Measurements from ENCODE around the gene POLR2C. TPM values are rescaled to one million over a fixed set of nuclear protein-coding genes. Genes with fewer than 3 reads are reported as not detected.
"Not testable (repeated sequence)": the region's sequence is repeated elsewhere in the genome, so short reads cannot be mapped to it uniquely, and the experiment has no call there.

The POLR2C gene
- total RNA-seq, 4 donors from 2014 or later: 39.2 to 104 (median 72.7) TPM

DNA sequence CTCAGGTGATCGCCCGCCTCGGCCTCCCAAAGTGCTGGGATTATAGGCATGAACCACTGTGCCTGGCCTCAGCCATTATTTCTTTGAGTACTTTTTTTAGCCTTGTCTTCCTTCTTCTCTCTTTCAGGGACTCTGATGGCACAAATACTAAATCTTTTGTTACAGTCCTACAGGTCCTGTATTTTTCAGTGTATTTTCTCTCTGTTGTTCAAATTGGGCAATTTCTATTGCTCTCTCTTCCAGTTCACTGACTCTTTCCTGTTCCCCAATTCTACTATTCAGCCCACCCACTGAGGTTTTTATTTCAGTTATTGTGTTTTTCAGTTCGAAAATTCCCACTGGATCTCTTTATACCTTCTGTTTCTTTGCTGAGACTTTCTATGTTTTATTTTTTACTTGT is 31.3 kb downstream of the POLR2C start:
- H3K9me3 ChIP-seq: no peaks in the 10 kb centered on the region
- H3K4me3 ChIP-seq: no peak overlapping the region
- H3K27ac ChIP-seq: no peak overlapping the region
- no peaks in the 10 kb centered on the region for H3K36me3 ChIP-seq
- no peaks in the 10 kb centered on the region for H3K27me3 ChIP-seq
- no peaks in the 10 kb centered on the region for H3K4me1 ChIP-seq
- intact Hi-C loops (cut with DNase I; ENCODE audit: low total_unique reads) (no loop called here), in situ Hi-C loops (cut with MboI; ENCODE audit: low pct_ligation_motif_present in 1 of 4, low pct_unique_long_range_greater_than_20kb in 1 of 4, low sequenced_read_pairs in 3 of 4) (no loop called here)
- WGBS, 2 donors (ENCODE audit: low coverage in 1 of 2): 91% methylated on average over 4 of the region's 4 CpGs; no CpG with 5 or more reads in 1 of the 2 donors
- TF ChIP-seq POLR2A (IDR thresholded peaks at IDR 0.05) (no peak), POLR2AphosphoS5 (IDR thresholded peaks at IDR 0.05) (no peak), EP300 (IDR thresholded peaks at IDR 0.05; ENCODE audit: low read depth) (no peak)
- TF ChIP-seq, protein P1, sequence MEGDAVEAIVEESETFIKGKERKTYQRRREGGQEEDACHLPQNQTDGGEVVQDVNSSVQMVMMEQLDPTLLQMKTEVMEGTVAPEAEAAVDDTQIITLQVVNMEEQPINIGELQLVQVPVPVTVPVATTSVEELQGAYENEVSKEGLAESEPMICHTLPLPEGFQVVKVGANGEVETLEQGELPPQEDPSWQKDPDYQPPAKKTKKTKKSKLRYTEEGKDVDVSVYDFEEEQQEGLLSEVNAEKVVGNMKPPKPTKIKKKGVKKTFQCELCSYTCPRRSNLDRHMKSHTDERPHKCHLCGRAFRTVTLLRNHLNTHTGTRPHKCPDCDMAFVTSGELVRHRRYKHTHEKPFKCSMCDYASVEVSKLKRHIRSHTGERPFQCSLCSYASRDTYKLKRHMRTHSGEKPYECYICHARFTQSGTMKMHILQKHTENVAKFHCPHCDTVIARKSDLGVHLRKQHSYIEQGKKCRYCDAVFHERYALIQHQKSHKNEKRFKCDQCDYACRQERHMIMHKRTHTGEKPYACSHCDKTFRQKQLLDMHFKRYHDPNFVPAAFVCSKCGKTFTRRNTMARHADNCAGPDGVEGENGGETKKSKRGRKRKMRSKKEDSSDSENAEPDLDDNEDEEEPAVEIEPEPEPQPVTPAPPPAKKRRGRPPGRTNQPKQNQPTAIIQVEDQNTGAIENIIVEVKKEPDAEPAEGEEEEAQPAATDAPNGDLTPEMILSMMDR (IDR thresholded peaks at IDR 0.05): no peak
- no peak for DNase-seq

DNA sequence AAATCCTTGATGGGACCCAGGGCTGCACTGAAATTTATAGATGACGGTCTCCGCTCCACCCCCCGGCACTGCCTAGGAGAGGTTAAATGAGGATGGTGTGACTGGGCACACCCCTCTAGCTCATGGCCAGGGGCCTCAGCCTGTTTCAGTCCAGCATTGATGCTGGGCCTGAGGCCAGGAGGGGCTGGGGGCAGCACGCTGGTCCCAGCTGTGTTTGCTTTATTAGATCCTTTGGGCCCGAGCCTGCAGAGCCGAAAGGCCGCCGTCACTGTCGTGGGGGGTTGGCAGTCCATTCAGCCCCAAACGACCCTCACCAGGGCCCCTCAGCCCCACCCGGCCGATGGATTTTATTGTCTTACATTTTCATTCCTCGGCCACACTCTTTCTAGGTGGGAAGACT is 34.6 kb downstream of the POLR2C start:
- DNase-seq: no peak
- Histone ChIP-seq H3K27me3 (no peaks in the 10 kb centered on the region), H3K4me1 (no peaks in the 10 kb centered on the region), H3K36me3 (no peaks in the 10 kb centered on the region), H3K9me3 (no peaks in the 10 kb centered on the region), H3K4me3 (no peak overlapping the region), H3K27ac (no peak overlapping the region)
- in situ Hi-C loops (cut with MboI; ENCODE audit: low pct_ligation_motif_present in 1 of 4, low pct_unique_long_range_greater_than_20kb in 1 of 4, low sequenced_read_pairs in 3 of 4) (no loop called here), intact Hi-C loops (cut with DNase I; ENCODE audit: low total_unique reads) (no loop called here)
- WGBS, 2 donors (ENCODE audit: low coverage in 1 of 2): 77% methylated on average over 13 of the region's 13 CpGs; no CpG with 5 or more reads in 1 of the 2 donors
- no peak for TF ChIP-seq POLR2A (IDR thresholded peaks at IDR 0.05)
- no peak for TF ChIP-seq EP300 (IDR thresholded peaks at IDR 0.05; ENCODE audit: low read depth)
- no peak for TF ChIP-seq POLR2AphosphoS5 (IDR thresholded peaks at IDR 0.05)
- TF ChIP-seq, protein P1 (IDR thresholded peaks at IDR 0.05): no peak

DNA sequence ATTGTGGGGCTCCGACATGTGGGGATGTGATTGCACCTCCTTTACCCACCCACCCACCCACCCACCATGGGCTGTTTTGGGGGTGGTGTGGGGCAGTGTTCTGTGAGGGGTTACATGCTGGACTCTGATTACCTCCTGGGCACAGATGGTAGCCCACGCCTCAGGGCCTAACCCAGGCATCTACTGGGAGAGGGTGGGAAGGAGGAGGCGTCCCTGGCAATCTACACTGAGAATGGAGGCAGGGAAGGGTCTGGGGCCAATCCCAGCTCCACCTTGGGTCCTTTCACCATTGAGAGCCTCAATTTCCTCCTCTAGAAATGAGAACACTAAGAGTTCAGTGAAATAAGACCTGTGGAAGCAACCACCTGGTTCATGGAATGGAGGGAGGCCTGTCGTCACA is 35.6 kb downstream of the POLR2C start:
- no peaks in the 10 kb centered on the region for H3K36me3 ChIP-seq
- no peak overlapping the region for H3K27ac ChIP-seq
- no peaks in the 10 kb centered on the region for H3K4me1 ChIP-seq
- WGBS, 2 donors (ENCODE audit: low coverage in 1 of 2): 87% methylated on average over 3 of the region's 4 CpGs; no CpG with 5 or more reads in 1 of the 2 donors
- TF ChIP-seq EP300 (IDR thresholded peaks at IDR 0.05; ENCODE audit: low read depth) (no peak), POLR2A (IDR thresholded peaks at IDR 0.05) (no peak)
- TF ChIP-seq, protein P1 (IDR thresholded peaks at IDR 0.05): no peak
- no peak for DNase-seq
- no peak overlapping the region for H3K4me3 ChIP-seq
- no peaks in the 10 kb centered on the region for H3K27me3 ChIP-seq
- in situ Hi-C loops (cut with MboI; ENCODE audit: low pct_ligation_motif_present in 1 of 4, low pct_unique_long_range_greater_than_20kb in 1 of 4, low sequenced_read_pairs in 3 of 4): no loop called here
- intact Hi-C loops (cut with DNase I; ENCODE audit: low total_unique reads): no loop called here
- H3K9me3 ChIP-seq: no peaks in the 10 kb centered on the region

DNA sequence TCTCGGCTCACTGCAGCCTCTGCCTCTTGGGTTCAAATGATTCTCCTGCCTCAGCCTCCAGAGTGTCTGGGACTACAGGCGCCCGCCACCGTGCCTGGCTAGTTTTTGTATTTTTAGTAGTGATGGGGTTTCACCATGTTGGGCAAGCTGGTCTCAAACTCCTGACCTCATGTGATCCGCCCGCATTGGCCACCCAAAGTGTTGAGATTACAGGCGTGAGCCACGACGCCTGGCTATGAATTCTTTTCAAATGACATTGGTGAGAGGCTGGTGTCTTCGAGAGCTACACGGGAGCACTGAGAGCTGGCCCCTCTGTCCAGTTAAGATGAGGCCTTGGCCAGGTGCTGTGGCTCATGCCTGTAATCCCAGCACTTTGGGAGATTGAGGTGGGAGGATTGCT is 37.5 kb downstream of the POLR2C start:
- H3K4me3 ChIP-seq; H3K4me1 ChIP-seq; H3K27me3 ChIP-seq; H3K27ac ChIP-seq; DNase-seq; in situ Hi-C loops (cut with MboI; ENCODE audit: low pct_ligation_motif_present in 1 of 4, low pct_unique_long_range_greater_than_20kb in 1 of 4, low sequenced_read_pairs in 3 of 4); H3K9me3 ChIP-seq; H3K36me3 ChIP-seq; intact Hi-C loops (cut with DNase I; ENCODE audit: low total_unique reads): not testable (repeated sequence)
- 93% methylated on average over 11 of the region's 11 CpGs; no CpG with 5 or more reads in 1 of the 2 donors for WGBS, 2 donors (ENCODE audit: low coverage in 1 of 2)

DNA sequence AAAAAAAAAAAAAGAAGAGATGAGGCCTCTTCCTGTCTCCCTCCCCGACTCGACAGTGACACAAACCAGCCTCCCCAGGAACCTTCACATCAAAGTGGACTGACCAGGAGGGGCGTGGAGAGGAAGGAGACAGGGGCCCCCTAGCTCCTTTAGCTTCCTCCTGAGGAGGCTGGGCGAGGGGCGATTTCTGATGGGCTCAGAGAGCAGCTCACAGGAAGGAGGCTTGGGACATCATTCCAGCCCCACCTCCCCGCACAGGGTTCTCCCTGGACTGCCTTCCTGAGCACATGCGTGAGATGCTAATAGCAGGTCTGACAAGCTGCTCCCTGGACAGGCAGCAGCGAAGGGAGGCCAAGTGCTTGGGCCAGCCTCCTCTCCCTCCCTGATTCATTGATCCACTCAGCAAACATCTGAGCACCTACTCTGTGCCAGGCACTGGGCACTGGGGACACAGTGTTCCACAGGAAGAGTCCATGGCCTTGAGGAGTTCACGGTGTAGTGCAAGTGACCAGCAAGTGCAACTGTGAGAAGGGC is 38.2 kb downstream of the POLR2C start:
- no peak for TF ChIP-seq POLR2A (IDR thresholded peaks at IDR 0.05)
- TF ChIP-seq, protein P1 (IDR thresholded peaks at IDR 0.05): no peak
- no peak for TF ChIP-seq EP300 (IDR thresholded peaks at IDR 0.05; ENCODE audit: low read depth)
- TF ChIP-seq POLR2AphosphoS5 (IDR thresholded peaks at IDR 0.05): no peak
- H3K9me3 ChIP-seq: no peaks in the 10 kb centered on the region
- in situ Hi-C loops (cut with MboI; ENCODE audit: low pct_ligation_motif_present in 1 of 4, low pct_unique_long_range_greater_than_20kb in 1 of 4, low sequenced_read_pairs in 3 of 4): no loop called here
- H3K4me3 ChIP-seq: no peak overlapping the region
- no peaks in the 10 kb centered on the region for H3K4me1 ChIP-seq
- H3K27me3 ChIP-seq: no peaks in the 10 kb centered on the region
- H3K36me3 ChIP-seq: no peaks in the 10 kb centered on the region
- intact Hi-C loops (cut with DNase I; ENCODE audit: low total_unique reads): no loop called here
- WGBS, 2 donors (ENCODE audit: low coverage in 1 of 2): 67% methylated on average over 9 of the region's 9 CpGs; no CpG with 5 or more reads in 1 of the 2 donors
- H3K27ac ChIP-seq: no peak overlapping the region
- no peak for DNase-seq
